Endothelial cell (in vitro differentiated cells): ENCODE data around the gene NACAD. TPM values are rescaled to one million over a fixed set of nuclear protein-coding genes. Genes with fewer than 3 reads are reported as not detected.
A peak's percentile ranks its signal among the peaks of the same experiment; 100 is the strongest.

Experiments
- DNase-seq: peaks from one replicate; pipeline ENCODE4 v3.0.0; 2021; ENCODE audit warnings: low spot score
- H3K27ac Mint-ChIP-seq: one replicate; pipeline ENCODE4 v1.8.0; 2021; ENCODE audit warnings: mixed read lengths, inconsistent platforms; ENCODE audit not compliant: unreplicated experiment
- H3K27me3 Mint-ChIP-seq: one replicate; pipeline ENCODE4 v1.8.0; 2021; ENCODE audit warnings: mild to moderate bottlenecking, moderate library complexity, mixed read lengths, inconsistent platforms; ENCODE audit not compliant: unreplicated experiment
- H3K36me3 Mint-ChIP-seq: one replicate; pipeline ENCODE4 v1.8.0; 2021; ENCODE audit warnings: mild to moderate bottlenecking, low read depth, mixed read lengths, inconsistent platforms; ENCODE audit not compliant: unreplicated experiment
- H3K4me1 Mint-ChIP-seq: one replicate; pipeline ENCODE4 v1.8.0; 2021; ENCODE audit warnings: mild to moderate bottlenecking, mixed read lengths, inconsistent platforms; ENCODE audit not compliant: unreplicated experiment
- H3K4me3 Mint-ChIP-seq: one replicate; pipeline ENCODE4 v1.8.0; 2021; ENCODE audit warnings: mild to moderate bottlenecking, mixed read lengths, inconsistent platforms; ENCODE audit not compliant: unreplicated experiment
- H3K9me3 Mint-ChIP-seq: one replicate; pipeline ENCODE4 v1.8.0; 2021; ENCODE audit warnings: mixed read lengths, inconsistent platforms; ENCODE audit not compliant: unreplicated experiment
- CTCF ChIP-seq: fragments of 200-600 bp; sonication (generic); IDR thresholded peaks from one replicate; pipeline ENCODE4 v1.5.0; 2021; ENCODE audit warnings: antibody characterized with exemption; ENCODE audit not compliant: unreplicated experiment
- long read RNA-seq: library from polyadenylated mRNA; unstranded; transcript quantifications from one replicate; pipeline ENCODE4 v2.0.0, GENCODE V29; 2020; ENCODE audit not compliant: unreplicated experiment
- total RNA-seq: library from RNA; stranded (reverse); fragmentation: NEBNext Ultra II Directional; extraction: Animal tissue kit (Norgen Biotek cat#: 25700); gene quantifications from one replicate; pipeline ENCODE4 v1.2.1, GENCODE V29; 2021; ENCODE audit not compliant: unreplicated experiment

NACAD gene, protein sequence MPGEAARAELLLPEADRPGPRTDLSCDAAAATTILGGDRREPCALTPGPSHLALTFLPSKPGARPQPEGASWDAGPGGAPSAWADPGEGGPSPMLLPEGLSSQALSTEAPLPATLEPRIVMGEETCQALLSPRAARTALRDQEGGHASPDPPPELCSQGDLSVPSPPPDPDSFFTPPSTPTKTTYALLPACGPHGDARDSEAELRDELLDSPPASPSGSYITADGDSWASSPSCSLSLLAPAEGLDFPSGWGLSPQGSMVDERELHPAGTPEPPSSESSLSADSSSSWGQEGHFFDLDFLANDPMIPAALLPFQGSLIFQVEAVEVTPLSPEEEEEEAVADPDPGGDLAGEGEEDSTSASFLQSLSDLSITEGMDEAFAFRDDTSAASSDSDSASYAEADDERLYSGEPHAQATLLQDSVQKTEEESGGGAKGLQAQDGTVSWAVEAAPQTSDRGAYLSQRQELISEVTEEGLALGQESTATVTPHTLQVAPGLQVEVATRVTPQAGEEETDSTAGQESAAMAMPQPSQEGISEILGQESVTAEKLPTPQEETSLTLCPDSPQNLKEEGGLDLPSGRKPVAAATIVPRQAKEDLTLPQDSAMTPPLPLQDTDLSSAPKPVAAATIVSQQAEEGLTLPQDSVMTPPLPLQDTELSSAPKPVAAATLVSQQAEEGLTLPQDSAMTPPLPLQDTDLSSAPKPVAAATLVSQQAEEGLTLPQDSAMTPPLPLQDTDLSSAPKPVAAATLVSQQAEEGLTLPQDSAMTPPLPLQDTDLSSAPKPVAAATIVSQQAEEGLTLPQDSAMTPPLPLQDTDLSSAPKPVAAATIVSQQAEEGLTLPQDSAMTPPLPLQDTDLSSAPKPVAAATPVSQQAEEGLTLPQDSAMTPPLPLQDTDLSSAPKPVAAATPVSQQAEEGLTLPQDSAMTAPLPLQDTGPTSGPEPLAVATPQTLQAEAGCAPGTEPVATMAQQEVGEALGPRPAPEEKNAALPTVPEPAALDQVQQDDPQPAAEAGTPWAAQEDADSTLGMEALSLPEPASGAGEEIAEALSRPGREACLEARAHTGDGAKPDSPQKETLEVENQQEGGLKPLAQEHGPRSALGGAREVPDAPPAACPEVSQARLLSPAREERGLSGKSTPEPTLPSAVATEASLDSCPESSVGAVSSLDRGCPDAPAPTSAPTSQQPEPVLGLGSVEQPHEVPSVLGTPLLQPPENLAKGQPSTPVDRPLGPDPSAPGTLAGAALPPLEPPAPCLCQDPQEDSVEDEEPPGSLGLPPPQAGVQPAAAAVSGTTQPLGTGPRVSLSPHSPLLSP (N-terminal part only)
- total RNA-seq = 3.5 TPM
- long read RNA-seq = 0 reads

DNA sequence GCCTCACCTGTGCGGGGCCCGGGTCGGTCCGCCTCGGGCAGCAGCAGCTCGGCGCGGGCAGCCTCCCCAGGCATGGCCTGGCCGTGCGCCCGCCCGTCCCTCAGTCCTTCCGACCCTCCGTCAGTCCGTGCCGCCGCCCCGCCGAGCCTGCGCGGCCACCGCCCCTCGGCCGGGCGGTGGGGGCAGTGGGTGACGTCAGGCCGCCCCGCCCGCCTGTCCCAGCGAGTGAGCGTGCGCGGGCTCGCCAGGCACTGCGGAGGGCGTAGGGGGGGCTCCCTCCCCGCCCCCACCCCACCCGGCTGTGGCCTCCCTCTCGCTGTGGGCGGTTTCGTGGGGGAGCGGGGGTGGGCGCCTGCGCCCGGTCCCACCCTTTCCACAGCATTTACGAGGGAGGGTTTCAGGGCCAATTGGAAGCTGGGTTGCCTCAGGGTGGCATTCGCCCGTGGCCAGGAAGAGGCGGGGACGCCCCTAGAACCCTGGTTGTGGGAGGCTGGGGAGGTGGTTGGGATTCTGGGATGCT lies at the start of gene NACAD:
Gene NACAD (minus strand): TSS at position 149 of the 520 bp plus-strand sequence. CDS start 75 bp downstream, at position 74.
- no peak for TF ChIP-seq CTCF
- peaks cover 10% of the 10 kb centered on the region for H3K4me1 Mint-ChIP-seq
- peak within 1 kb of the TSS; percentile 84 for H3K27ac Mint-ChIP-seq
- peaks cover 4% of the 10 kb centered on the region for H3K36me3 Mint-ChIP-seq
- no peaks in the 10 kb centered on the region for H3K9me3 Mint-ChIP-seq
- H3K4me3 Mint-ChIP-seq = peak within 1 kb of the TSS; percentile 65
- no peak for DNase-seq
- H3K27me3 Mint-ChIP-seq = peaks cover 11% of the 10 kb centered on the region

GRCh38 chr7:45136106-45137060 lies 47.6 kb upstream of the NACAD start:
- DNase-seq = peak; percentile 67
- Mint-ChIP-seq H3K27me3 (peaks cover 9% of the 10 kb centered on the region), H3K27ac (no peak overlapping the region), H3K9me3 (no peaks in the 10 kb centered on the region), H3K4me3 (no peak overlapping the region), H3K36me3 (no peaks in the 10 kb centered on the region), H3K4me1 (peaks cover 9% of the 10 kb centered on the region)
- TF ChIP-seq CTCF = peak; percentile 88

DNA sequence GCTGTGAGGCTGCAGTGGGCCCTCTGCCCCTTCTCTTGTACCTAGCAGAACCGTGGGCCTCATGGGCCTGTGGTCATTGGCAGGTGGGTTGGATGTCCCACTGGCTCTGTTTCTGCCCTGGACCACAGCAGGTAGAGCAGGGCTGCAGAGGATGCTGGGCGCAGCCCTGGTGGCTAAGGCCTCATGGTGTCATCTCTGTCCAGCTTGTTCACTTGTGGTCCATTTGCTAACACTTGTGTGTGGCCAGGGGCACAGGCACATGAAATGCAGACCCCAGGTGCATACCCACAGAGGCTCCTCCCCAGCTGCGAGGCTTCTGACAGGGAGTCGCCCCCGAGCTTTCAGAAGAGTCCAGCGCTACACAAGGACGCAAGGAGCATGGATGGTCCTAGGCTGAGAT lies 45.1 kb upstream of the NACAD start:
- DNase-seq = no peak
- no peak overlapping the region for H3K4me3 Mint-ChIP-seq
- H3K27ac Mint-ChIP-seq = no peak overlapping the region
- H3K9me3 Mint-ChIP-seq = no peaks in the 10 kb centered on the region
- no peaks in the 10 kb centered on the region for H3K4me1 Mint-ChIP-seq
- peaks cover 7% of the 10 kb centered on the region for H3K27me3 Mint-ChIP-seq
- no peak for TF ChIP-seq CTCF
- H3K36me3 Mint-ChIP-seq = no peaks in the 10 kb centered on the region

DNA sequence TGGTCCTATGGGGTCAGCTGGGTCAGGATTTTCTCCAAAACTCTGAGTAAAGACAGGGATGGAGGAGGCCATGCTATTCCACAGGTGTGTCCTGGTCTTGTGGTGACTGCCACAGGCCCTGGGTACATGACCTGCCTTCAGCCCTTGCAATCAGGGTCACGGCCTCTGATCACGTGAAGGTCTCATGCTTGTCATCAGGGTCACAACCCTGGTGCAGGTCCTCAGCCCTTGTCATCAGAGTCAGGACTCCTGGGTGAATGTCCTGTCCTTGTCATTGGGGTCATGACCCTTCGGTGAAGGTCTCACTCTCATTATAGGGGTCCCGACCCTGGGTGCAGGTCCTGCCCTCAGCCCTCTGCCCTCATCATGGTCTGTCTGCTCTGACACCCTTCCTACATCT lies 44.6 kb upstream of the NACAD start:
- H3K9me3 Mint-ChIP-seq = no peaks in the 10 kb centered on the region
- no peak for DNase-seq
- TF ChIP-seq CTCF = no peak
- no peaks in the 10 kb centered on the region for H3K4me1 Mint-ChIP-seq
- H3K4me3 Mint-ChIP-seq = no peak overlapping the region
- H3K27me3 Mint-ChIP-seq = peaks cover 8% of the 10 kb centered on the region
- H3K27ac Mint-ChIP-seq = no peak overlapping the region
- H3K36me3 Mint-ChIP-seq = no peaks in the 10 kb centered on the region
